Small intestine (tissue), 7 donors: ENCODE results near the gene SPNS2. TPM values are rescaled to one million over a fixed set of nuclear protein-coding genes. Genes with fewer than 3 reads are reported as not detected.

ENCODE experiments used
- DNase-seq, 2 donors: peaks; one replicate each; pipeline versions ENCODE4 v3.0.0 to v3.0.0-alpha.2; 2013
- FAIRE-seq: peaks from 2 replicates; lab custom pipeline; 2012; peaks lifted over from hg19 to GRCh38; lab: Jason Lieb, UNC
- H3K27ac ChIP-seq, 3 donors: one replicate each; pipeline ENCODE4 v1.5.1; 2013; ENCODE audit warnings: low read length in 2 of 3, mild to moderate bottlenecking in 2 of 3, control low read depth in 1 of 3, inconsistent platforms in 1 of 3, low read depth in 1 of 3, moderate library complexity in 1 of 3
- H3K27me3 ChIP-seq, 3 donors: one replicate each; pipeline ENCODE4 v1.6.1; 2013; ENCODE audit warnings: low read length in 3 of 3, inconsistent platforms in 1 of 3; ENCODE audit not compliant: control insufficient read depth in 3 of 3, insufficient read depth in 3 of 3
- H3K36me3 ChIP-seq, 3 donors: one replicate each; pipeline ENCODE4 v1.6.1; 2013; ENCODE audit warnings: low read length in 3 of 3, inconsistent platforms in 1 of 3, low read depth in 1 of 3, mild to moderate bottlenecking in 1 of 3, moderate library complexity in 1 of 3; ENCODE audit not compliant: control insufficient read depth in 3 of 3, insufficient read depth in 2 of 3
- H3K4me1 ChIP-seq, 3 donors: one replicate each; pipeline ENCODE4 v1.6.1; 2013; ENCODE audit warnings: low read length in 2 of 3, inconsistent platforms in 1 of 3, low read depth in 1 of 3, mild to moderate bottlenecking in 1 of 3, moderate library complexity in 1 of 3; ENCODE audit not compliant: control insufficient read depth in 3 of 3, insufficient read depth in 2 of 3
- H3K4me3 ChIP-seq, 3 donors: one replicate each; pipeline ENCODE4 v1.5.1; 2013; ENCODE audit warnings: low read length in 3 of 3, control low read depth in 1 of 3, inconsistent platforms in 1 of 3, low read depth in 1 of 3, mild to moderate bottlenecking in 1 of 3, moderate library complexity in 1 of 3
- H3K9me3 ChIP-seq, 2 donors: one replicate each; pipeline ENCODE4 v1.6.1; 2013; ENCODE audit warnings: low read depth in 1 of 2, low read length in 1 of 2; ENCODE audit not compliant: control insufficient read depth in 2 of 2, insufficient read depth in 1 of 2
- WGBS, 3 donors: extraction: QIAGEN DNeasy Blood & Tissue Kit; methylation state at CpG; one replicate each; pipeline ENCODE4 v1.1.7; 2013; 5-methylcytosine and 5-hydroxymethylcytosine counted together
- polyA plus RNA-seq, 4 donors: library from polyadenylated mRNA; stranded (reverse) in 3 of 4; unstranded in 1 of 4; fragments of 200-250 nt in 3 of 4; fragments of 120-200 nt in 1 of 4; gene quantifications; one replicate each; pipeline versions ENCODE4 v1.2.1 to v1.2.3, GENCODE V29; 2013
- donor health status: healthy with polysubstance abuse.
- donor health status: control.
- donor health status: control.
- donor health status: Bipolar disorder and iron deficiency.
- donor health status: healthy.

The SPNS2 gene
- polyA plus RNA-seq, 4 donors = 6.3 to 37.3 (median 22.3) TPM

- H3K36me3 ChIP-seq = peaks cover 0 to 3% (median 0%) of the 10 kb centered on the region in 3 donors
- FAIRE-seq (no peak), DNase-seq (no peak)
- no peak overlapping the region for H3K4me3 ChIP-seq
- 86 to 95% (median 87%) methylated on average over 8 of the region's 8 CpGs for WGBS, 3 donors
- H3K27me3 ChIP-seq = no peaks in the 10 kb centered on the region
- H3K9me3 ChIP-seq = peaks cover 0 to 10% of the 10 kb centered on the region in 2 donors
- no peak overlapping the region for H3K27ac ChIP-seq
- no peaks in the 10 kb centered on the region for H3K4me1 ChIP-seq
Measured at GRCh38 chr17:4465786-4466185, 32.9 kb upstream of the SPNS2 start.

GRCh38 chr17:4467287-4467686 lies 31.4 kb upstream of the SPNS2 start:
- no peak for FAIRE-seq
- Histone ChIP-seq H3K4me1 (no peaks in the 10 kb centered on the region), H3K27ac (no peak overlapping the region), H3K9me3 (peaks cover 0 to 3% of the 10 kb centered on the region in 2 donors), H3K36me3 (peaks cover 0 to 3% (median 0%) of the 10 kb centered on the region in 3 donors), H3K4me3 (no peak overlapping the region), H3K27me3 (no peaks in the 10 kb centered on the region)
- WGBS, 3 donors = 74 to 89% (median 86%) methylated on average over 7 of the region's 7 CpGs
- no peak for DNase-seq

- 87 to 92% (median 91%) methylated on average over 12 of the region's 12 CpGs for WGBS, 3 donors
- no peak for FAIRE-seq
- H3K4me3 ChIP-seq = no peak overlapping the region
- DNase-seq = no peak
- H3K27me3 ChIP-seq = no peaks in the 10 kb centered on the region
- H3K27ac ChIP-seq = no peak overlapping the region
- no peaks in the 10 kb centered on the region for H3K4me1 ChIP-seq
- H3K9me3 ChIP-seq = peaks cover 0 to 3% of the 10 kb centered on the region in 2 donors
- no peaks in the 10 kb centered on the region for H3K36me3 ChIP-seq
Measured at GRCh38 chr17:4469552-4469951, 29.1 kb upstream of the SPNS2 start.

- Histone ChIP-seq H3K36me3 (no peaks in the 10 kb centered on the region), H3K27me3 (no peaks in the 10 kb centered on the region), H3K27ac (no peak overlapping the region), H3K4me1 (peaks cover 4 to 23% (median 5%) of the 10 kb centered on the region in 3 donors), H3K4me3 (no peak overlapping the region), H3K9me3 (no peaks in the 10 kb centered on the region)
- DNase-seq (no peak), FAIRE-seq (no peak)
- 92 to 96% (median 96%) methylated on average over 3 of the region's 3 CpGs for WGBS, 3 donors
Measured at GRCh38 chr17:4472286-4472685, 26.4 kb upstream of the SPNS2 start.

GRCh38 chr17:4474093-4474492 lies 24.6 kb upstream of the SPNS2 start:
- 36 to 86% (median 63%) methylated on average over 13 of the region's 13 CpGs for WGBS, 3 donors
- Histone ChIP-seq H3K27ac (no peak overlapping the region), H3K4me1 (peaks cover 4 to 39% (median 8%) of the 10 kb centered on the region in 3 donors), H3K36me3 (no peaks in the 10 kb centered on the region), H3K4me3 (no peak overlapping the region), H3K27me3 (no peaks in the 10 kb centered on the region), H3K9me3 (no peaks in the 10 kb centered on the region)
- FAIRE-seq = no peak
- DNase-seq = no peak

GRCh38 chr17:4475001-4475400 lies 23.7 kb upstream of the SPNS2 start:
- Histone ChIP-seq H3K4me3 (no peak overlapping the region), H3K4me1 (peaks cover 4 to 48% (median 8%) of the 10 kb centered on the region in 3 donors), H3K36me3 (no peaks in the 10 kb centered on the region), H3K27me3 (no peaks in the 10 kb centered on the region), H3K9me3 (no peaks in the 10 kb centered on the region), H3K27ac (no peak overlapping the region)
- FAIRE-seq (no peak), DNase-seq (no peak)
- WGBS, 3 donors = 82 to 90% (median 88%) methylated on average over 9 of the region's 9 CpGs

GRCh38 chr17:4475463-4475862 lies 23.2 kb upstream of the SPNS2 start:
- Histone ChIP-seq H3K27ac (peak overlapping the region in 2 of 3 donors; percentile 86 to 96), H3K36me3 (no peaks in the 10 kb centered on the region), H3K9me3 (no peaks in the 10 kb centered on the region), H3K27me3 (no peaks in the 10 kb centered on the region), H3K4me3 (no peak overlapping the region), H3K4me1 (peaks cover 4 to 53% (median 8%) of the 10 kb centered on the region in 3 donors)
- DNase-seq (no peak), FAIRE-seq (no peak)
- WGBS, 3 donors = 70 to 78% (median 71%) methylated on average over 7 of the region's 7 CpGs

- Histone ChIP-seq H3K9me3 (no peaks in the 10 kb centered on the region), H3K4me1 (peaks cover 4 to 58% (median 8%) of the 10 kb centered on the region in 3 donors), H3K36me3 (no peaks in the 10 kb centered on the region), H3K27me3 (no peaks in the 10 kb centered on the region), H3K27ac (peak overlapping the region; percentile 73 to 96 (median 86)), H3K4me3 (no peak overlapping the region)
- peak; percentile 77 to 87 for DNase-seq
- no peak for FAIRE-seq
- 15 to 53% (median 30%) methylated on average over 11 to 14 of the region's 14 CpGs for WGBS, 3 donors
Measured at GRCh38 chr17:4476017-4476416, 22.7 kb upstream of the SPNS2 start.

- Histone ChIP-seq H3K4me1 (peaks cover 4 to 64% (median 8%) of the 10 kb centered on the region in 3 donors), H3K27ac (peak overlapping the region; percentile 73 to 96 (median 86)), H3K36me3 (no peaks in the 10 kb centered on the region), H3K4me3 (peak overlapping the region in 1 of 3 donors; percentile 6), H3K9me3 (no peaks in the 10 kb centered on the region), H3K27me3 (no peaks in the 10 kb centered on the region)
- DNase-seq (peak; percentile 78 to 82), FAIRE-seq (no peak)
- WGBS, 3 donors = 16 to 62% (median 41%) methylated on average over 17 to 19 of the region's 19 CpGs
Measured at GRCh38 chr17:4476511-4477070, 22.1 kb upstream of the SPNS2 start.
